Activated naive CD8-positive, alpha-beta T cell treated with anti-CD3 and anti-CD28 coated beads for 36 hours (primary cell): ENCODE measurements around the gene NASP. TPM values are rescaled to one million over a fixed set of nuclear protein-coding genes. Genes with fewer than 3 reads are reported as not detected.

Source experiments
- DNase-seq: peaks from one replicate; pipeline ENCODE4 v3.0.0; 2021
- H3K27ac Mint-ChIP-seq: one replicate; pipeline ENCODE4 v1.8.0; 2022; ENCODE audit warnings: mild to moderate bottlenecking, moderate library complexity, mixed read lengths
- H3K27me3 Mint-ChIP-seq: one replicate; pipeline ENCODE4 v1.8.0; 2022; ENCODE audit warnings: mild to moderate bottlenecking, mixed read lengths
- H3K36me3 Mint-ChIP-seq: one replicate; pipeline ENCODE4 v1.8.0; 2021; ENCODE audit warnings: mild to moderate bottlenecking, mixed read lengths
- H3K4me1 Mint-ChIP-seq: one replicate; pipeline ENCODE4 v1.8.0; 2021; ENCODE audit warnings: mixed read lengths
- H3K4me3 Mint-ChIP-seq: one replicate; pipeline ENCODE4 v1.8.0; 2022; ENCODE audit warnings: mild to moderate bottlenecking, moderate library complexity, mixed read lengths
- H3K9me3 Mint-ChIP-seq: one replicate; pipeline ENCODE4 v1.8.0; 2022; ENCODE audit warnings: mixed read lengths
- total RNA-seq, 2 experiments: library from RNA; stranded (reverse); gene quantifications; one replicate each; pipeline ENCODE4 v1.2.3, GENCODE V29; 2021

NASP gene, protein sequence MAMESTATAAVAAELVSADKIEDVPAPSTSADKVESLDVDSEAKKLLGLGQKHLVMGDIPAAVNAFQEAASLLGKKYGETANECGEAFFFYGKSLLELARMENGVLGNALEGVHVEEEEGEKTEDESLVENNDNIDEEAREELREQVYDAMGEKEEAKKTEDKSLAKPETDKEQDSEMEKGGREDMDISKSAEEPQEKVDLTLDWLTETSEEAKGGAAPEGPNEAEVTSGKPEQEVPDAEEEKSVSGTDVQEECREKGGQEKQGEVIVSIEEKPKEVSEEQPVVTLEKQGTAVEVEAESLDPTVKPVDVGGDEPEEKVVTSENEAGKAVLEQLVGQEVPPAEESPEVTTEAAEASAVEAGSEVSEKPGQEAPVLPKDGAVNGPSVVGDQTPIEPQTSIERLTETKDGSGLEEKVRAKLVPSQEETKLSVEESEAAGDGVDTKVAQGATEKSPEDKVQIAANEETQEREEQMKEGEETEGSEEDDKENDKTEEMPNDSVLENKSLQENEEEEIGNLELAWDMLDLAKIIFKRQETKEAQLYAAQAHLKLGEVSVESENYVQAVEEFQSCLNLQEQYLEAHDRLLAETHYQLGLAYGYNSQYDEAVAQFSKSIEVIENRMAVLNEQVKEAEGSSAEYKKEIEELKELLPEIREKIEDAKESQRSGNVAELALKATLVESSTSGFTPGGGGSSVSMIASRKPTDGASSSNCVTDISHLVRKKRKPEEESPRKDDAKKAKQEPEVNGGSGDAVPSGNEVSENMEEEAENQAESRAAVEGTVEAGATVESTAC
- 100 to 1,000 TPM; 274 to 278 TPM for total RNA-seq

DNA sequence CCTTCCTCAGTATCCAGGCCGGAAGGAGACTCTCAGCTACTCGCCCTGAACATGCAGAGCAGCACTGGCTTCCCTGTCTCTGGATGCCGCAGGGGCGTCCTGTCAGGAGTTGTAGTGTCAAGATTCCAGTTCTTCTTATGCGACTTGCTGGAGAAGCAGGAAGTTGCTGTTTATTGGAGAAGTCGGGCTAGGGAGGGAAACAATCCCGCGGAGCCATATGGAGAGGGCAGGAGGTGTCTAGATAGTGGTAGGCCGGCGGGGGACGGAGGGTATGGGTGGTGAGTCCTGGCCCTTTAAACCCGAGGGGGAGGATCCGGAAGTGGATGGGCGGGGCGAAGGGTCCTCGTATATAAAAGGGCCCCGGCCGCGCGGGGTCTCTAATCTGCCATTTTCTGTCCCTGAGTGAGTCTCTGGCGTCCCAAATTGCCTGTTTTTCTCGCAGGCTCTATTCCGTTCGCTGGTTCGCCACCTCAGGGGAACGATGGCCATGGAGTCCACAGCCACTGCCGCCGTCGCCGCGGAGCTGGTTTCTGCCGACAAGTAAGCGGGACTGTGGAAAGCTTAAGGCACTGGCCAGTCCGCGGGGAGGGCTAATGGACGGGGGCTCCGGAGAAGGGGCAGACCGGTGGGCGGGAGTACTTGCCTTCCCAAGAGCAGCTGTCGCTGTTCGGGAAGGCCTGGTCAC lies at the start of gene NASP:
TSS of gene NASP (plus strand) at position 376 of the 685 bp plus-strand sequence. CDS start at position 482, 106 bp downstream.
- peaks cover 25% of the 10 kb centered on the region for H3K36me3 Mint-ChIP-seq
- peak; percentile 89 for DNase-seq
- peak within 1 kb of the TSS; percentile 99 for H3K4me3 Mint-ChIP-seq
- peaks cover 25% of the 10 kb centered on the region for H3K4me1 Mint-ChIP-seq
- H3K27me3 Mint-ChIP-seq, result no peaks in the 10 kb centered on the region
- no peaks in the 10 kb centered on the region for H3K9me3 Mint-ChIP-seq
- H3K27ac Mint-ChIP-seq, result peak within 1 kb of the TSS; percentile 100

DNA sequence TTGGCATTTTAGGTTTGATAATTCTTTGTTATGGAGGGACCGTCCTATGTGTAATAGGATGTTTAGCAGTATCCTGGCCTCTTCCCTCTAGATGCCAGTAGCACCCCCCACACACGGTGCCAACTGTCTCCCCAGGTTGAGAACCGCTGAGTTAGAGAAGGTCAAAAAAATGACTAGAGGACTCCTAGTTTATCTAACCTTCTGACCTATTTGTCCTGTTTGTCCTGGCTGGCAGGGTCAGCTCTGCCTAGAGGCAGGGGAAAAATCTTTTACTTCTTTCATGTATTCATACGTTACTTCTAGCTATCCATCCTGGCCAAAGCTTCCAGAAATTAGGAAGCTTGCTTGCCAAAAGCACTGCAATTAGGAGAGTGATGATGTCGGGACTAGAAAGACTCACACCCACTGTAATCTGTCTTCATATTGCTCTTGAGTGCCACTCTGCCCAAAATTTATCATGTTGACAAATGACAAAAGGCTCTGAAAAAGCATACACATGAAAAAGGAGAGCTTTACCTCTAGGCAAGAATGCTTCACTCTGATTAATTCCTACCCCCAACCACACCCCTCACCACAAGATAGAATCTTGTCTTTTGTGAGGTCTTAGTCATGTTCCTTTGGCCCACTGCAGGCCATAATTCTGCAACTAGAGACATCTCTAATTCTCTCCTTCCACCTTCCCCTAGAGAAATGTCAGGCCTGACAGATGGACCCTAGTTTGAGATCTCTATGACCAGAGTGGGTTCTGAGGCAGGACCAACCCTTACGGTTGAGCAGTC lies 47.7 kb upstream of the NASP start:
- no peak overlapping the region for H3K27ac Mint-ChIP-seq
- peaks cover 9% of the 10 kb centered on the region for H3K4me1 Mint-ChIP-seq
- peaks cover 3% of the 10 kb centered on the region for H3K27me3 Mint-ChIP-seq
- no peaks in the 10 kb centered on the region for H3K9me3 Mint-ChIP-seq
- no peak overlapping the region for H3K4me3 Mint-ChIP-seq
- H3K36me3 Mint-ChIP-seq, result no peaks in the 10 kb centered on the region
- DNase-seq, result no peak

DNA sequence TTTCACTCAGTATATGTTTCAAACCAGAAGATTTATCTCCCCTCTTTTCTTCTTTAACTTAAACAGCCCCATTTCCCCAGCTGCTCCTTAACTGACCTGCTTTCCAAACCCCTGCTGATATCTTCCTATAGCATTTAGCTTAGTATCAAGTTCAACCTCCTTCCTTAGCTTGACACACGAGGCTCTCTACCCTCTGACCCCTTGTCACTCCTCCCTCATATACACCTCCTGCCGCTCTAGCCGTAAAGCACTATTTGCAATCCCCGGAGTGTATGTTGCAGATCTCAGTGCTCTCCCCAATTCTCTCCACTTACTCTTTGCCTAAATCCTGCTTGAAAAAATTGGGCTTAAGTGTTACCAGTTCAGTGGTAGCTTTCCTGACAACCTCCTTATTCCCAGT lies 47.0 kb upstream of the NASP start:
- peaks cover 3% of the 10 kb centered on the region for H3K27me3 Mint-ChIP-seq

DNA sequence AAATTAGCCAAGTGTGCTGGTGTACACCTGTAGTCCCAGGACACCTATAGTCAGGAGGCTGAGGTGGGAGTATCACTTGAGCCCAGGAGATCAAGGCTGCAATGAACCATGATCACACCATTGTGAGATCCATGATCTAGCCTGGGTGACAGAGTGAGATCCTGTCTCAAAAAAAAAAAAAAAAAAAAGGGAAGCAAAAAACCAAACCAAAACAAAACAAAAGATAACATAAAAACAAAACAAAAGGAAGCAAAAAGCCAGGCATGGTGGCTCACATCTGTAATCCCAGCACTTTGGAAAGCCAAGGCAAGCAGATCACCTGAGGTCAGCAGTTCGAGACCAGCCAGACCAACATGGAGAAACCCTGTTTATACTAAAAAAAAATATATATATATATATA lies 42.6 kb upstream of the NASP start:
- no peak overlapping the region for H3K27ac Mint-ChIP-seq
- no peak for DNase-seq
- H3K36me3 Mint-ChIP-seq, result no peaks in the 10 kb centered on the region

More for the DNA sequence above, 47.0 kb upstream of the NASP start:
- Mint-ChIP-seq H3K4me1 (peaks cover 9% of the 10 kb centered on the region), H3K27ac (no peak overlapping the region), H3K36me3 (no peaks in the 10 kb centered on the region), H3K9me3 (no peaks in the 10 kb centered on the region), H3K4me3 (no peak overlapping the region)
- no peak for DNase-seq

DNA sequence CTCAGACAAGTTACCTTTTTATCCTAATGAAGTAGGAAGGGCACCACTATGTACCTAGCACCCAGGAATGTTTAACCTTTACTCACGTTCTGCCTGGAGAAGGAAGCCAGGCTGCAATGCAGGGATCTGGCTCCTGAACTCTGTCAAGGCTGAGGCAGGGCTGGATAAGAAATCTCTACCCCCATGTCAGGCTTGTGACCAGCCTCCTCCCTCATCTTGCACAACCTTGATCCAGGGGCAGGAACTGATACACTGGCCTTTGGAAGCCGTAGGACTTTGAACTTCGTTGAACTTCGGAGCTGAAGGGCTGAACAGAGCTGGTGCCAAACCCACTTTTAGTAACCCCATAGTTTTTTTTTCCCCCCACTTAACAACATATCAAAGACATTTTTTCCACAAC lies 41.2 kb upstream of the NASP start:
- Mint-ChIP-seq H3K36me3 (no peaks in the 10 kb centered on the region), H3K9me3 (no peaks in the 10 kb centered on the region), H3K4me3 (no peak overlapping the region), H3K27me3 (peaks cover 3% of the 10 kb centered on the region), H3K4me1 (peaks cover 34% of the 10 kb centered on the region), H3K27ac (no peak overlapping the region)
- DNase-seq, result no peak

More for the DNA sequence above, 42.6 kb upstream of the NASP start:
- Mint-ChIP-seq H3K9me3 (no peaks in the 10 kb centered on the region), H3K27me3 (peaks cover 3% of the 10 kb centered on the region), H3K4me1 (peaks cover 41% of the 10 kb centered on the region), H3K4me3 (no peak overlapping the region)

DNA sequence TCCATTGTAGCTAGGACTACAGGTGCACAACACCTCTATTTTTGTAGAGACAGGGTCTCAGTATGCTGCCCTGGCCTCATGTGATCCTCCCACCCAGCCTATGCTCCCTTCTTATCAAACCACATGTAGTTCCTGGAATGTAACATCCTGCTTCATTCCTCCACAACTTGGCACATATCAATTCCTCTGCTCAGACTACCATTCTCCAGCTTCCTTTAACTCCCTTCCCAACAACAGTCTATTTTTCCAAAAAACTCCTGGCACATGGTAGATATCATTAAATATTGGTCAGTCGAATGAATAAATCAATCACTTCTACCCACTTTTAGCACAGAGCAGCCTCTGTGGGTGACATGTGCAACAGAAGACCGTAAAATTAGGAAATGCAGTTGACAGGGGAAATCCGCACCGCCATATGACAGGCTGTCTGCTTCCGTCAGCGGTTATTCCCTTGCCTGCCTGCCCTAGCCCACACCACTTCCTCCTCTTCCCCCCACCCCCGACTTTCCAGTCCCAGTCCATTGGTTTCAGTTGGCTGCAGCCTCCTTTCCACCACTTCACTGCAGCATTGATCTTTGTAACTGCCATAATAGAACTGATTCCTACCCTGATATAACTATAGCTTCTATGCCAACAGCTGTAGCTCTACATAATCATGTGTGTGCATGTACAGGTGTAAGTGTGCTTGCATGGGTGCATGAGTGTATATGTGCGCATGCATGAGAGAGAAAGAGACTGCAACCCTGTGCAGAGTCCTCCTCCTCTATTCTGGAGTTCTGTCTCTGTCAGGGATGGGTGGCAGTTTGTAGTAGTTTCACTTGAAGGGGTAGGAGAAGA lies 40.0 kb upstream of the NASP start:
- DNase-seq, result peak; percentile 76
- Mint-ChIP-seq H3K4me1 (peaks cover 34% of the 10 kb centered on the region), H3K27me3 (no peaks in the 10 kb centered on the region), H3K36me3 (no peaks in the 10 kb centered on the region), H3K9me3 (no peaks in the 10 kb centered on the region), H3K27ac (peak overlapping the region; percentile 83), H3K4me3 (peak overlapping the region; percentile 40)

DNA sequence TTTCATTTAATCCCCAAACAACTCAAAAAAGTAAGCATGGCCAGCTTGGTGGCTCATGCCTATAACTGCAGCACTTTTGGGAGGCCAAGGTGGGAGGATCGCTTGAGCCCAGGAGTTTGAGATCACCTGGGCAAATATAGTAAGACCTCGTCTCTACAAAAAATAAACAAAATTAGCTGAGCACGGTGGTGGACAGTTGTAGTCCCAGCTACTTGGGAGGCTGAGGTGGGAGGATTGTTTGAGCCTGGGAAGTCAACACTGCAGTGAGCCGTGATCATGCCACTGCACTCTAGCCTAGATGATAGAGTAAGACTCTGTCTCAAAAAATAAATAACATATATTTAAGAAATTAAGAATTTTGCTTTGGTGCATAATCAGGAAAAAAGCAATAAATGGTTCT lies 39.3 kb upstream of the NASP start:
- no peaks in the 10 kb centered on the region for H3K36me3 Mint-ChIP-seq
- H3K9me3 Mint-ChIP-seq, result no peaks in the 10 kb centered on the region
- H3K27ac Mint-ChIP-seq, result peak overlapping the region; percentile 54
- H3K27me3 Mint-ChIP-seq, result no peaks in the 10 kb centered on the region
- H3K4me3 Mint-ChIP-seq, result no peak overlapping the region
- H3K4me1 Mint-ChIP-seq, result peaks cover 34% of the 10 kb centered on the region
- no peak for DNase-seq

DNA sequence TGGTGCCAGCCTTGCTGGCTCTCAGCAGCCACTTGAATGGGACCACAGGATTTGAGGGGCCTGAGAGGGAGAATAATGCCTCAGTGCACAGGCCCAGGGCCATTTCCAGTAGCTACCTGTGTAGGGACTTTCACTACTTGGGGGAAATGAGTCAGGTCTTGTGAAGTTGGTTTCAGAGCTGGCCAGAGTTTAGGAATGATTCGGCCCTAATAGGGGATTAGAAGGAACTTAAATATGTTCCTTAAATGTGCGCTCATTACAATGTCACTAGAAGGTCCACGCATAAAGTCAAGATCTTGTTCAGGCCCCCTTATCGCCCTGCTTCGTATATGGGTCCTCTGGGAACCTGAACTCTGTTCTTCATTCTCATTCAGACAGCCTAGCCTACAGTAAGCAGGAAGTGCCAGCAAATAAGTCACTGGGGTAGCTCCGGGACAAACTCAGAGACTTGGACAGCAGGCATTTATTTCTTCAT lies 38.8 kb upstream of the NASP start:
- no peaks in the 10 kb centered on the region for H3K9me3 Mint-ChIP-seq

DNA sequence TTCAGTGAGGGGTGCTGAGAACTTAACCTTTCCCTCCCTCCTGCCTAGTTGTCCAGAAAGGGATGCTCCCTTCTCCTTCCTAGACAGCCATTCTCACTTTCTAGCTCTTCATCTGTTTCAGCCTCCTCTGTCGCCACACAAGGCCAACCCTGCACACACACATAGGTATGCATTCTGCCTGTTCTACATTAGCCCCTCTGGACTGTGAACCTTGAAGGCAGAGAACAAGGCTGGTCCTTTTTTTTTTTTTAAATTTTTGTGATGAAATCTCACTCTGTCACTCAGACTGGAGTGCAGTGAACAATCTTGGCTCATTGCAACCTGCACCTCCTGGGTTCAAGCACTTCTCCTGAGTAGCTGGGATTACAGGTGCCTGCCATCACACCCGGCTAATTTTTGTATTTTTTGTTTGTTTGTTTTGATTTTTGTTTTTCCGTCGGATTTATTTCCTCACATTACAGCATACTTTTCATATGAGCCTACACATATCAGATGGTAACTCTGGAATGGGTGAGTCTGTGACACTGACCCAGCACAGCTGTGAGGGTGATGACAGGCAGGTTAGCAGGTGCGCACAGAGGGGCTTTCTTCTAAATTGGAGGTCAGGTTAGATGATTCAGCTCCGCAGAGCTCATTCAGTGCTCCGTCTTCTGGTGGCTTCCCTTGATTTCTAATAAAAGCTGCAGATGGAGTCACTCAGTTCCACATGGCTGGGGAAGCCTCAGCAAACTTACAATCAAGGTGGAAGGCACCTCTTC lies 38.1 kb upstream of the NASP start:
- no peaks in the 10 kb centered on the region for H3K9me3 Mint-ChIP-seq
- H3K4me1 Mint-ChIP-seq, result peaks cover 37% of the 10 kb centered on the region
- no peaks in the 10 kb centered on the region for H3K36me3 Mint-ChIP-seq
- H3K27me3 Mint-ChIP-seq, result no peaks in the 10 kb centered on the region
- DNase-seq, result no peak
- H3K27ac Mint-ChIP-seq, result no peak overlapping the region
- no peak overlapping the region for H3K4me3 Mint-ChIP-seq

More for the DNA sequence above, 38.8 kb upstream of the NASP start:
- no peak overlapping the region for H3K4me3 Mint-ChIP-seq
- H3K27me3 Mint-ChIP-seq, result no peaks in the 10 kb centered on the region
- no peak overlapping the region for H3K27ac Mint-ChIP-seq
- peak; percentile 30 for DNase-seq
- peaks cover 34% of the 10 kb centered on the region for H3K4me1 Mint-ChIP-seq
- no peaks in the 10 kb centered on the region for H3K36me3 Mint-ChIP-seq

DNA sequence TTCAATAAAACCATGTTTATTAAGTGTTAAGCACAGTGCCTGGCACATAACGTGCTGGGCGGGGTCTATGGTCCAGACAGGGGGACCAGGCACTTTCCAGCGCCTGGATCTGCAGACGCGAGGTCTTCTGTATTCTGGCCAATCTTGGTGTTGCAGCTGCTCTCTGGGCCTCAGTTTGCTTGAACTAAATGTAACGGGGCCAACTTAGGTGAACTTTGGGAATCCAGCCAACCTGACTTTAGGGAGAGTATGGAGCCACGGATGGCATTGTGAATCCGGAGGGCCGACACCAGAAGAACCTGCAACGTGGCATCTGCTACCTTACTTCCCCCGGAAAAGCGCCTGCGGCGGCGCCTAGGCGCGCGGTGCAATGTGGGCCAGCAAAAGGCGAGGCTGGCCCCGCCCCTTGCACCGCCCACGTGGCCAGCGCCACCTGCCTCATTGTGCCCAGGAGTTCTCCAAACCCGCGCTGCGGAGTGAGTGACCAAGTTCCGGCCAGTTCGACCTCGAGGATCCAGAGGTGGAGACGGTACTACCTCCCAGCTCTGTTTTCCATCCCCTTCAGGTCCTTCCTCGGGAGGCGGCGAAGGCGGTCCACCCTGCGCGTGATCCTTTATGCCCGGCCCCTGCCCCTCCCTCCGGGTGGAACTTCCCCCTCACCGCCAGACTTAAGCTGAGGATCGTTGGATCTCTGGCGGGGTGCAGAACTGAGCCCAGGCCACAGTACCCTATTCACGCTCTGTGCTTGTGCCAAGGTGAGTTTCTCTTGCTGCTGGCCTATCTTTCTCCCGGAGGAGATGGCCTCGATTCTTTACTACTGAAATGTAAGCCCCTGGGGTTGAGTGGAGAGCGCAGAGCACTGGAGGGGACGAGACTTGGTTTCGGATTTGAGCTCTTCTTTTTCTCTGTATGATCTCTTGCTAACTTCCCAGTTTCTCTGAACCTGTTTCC lies 33.2 kb upstream of the NASP start, which contains the start of gene AKR1A1:
TSS of gene AKR1A1 (plus strand) at position 426 of the 951 bp plus-strand sequence. CDS start 10,969 bp downstream, outside the sequence.
- Mint-ChIP-seq H3K36me3 (peaks cover 7% of the 10 kb centered on the region), H3K27me3 (no peaks in the 10 kb centered on the region), H3K9me3 (no peaks in the 10 kb centered on the region), H3K4me1 (peaks cover 18% of the 10 kb centered on the region), H3K4me3 (peak within 1 kb of the TSS; percentile 95), H3K27ac (peak within 1 kb of the TSS; percentile 95)
- DNase-seq, result peak; percentile 92

DNA sequence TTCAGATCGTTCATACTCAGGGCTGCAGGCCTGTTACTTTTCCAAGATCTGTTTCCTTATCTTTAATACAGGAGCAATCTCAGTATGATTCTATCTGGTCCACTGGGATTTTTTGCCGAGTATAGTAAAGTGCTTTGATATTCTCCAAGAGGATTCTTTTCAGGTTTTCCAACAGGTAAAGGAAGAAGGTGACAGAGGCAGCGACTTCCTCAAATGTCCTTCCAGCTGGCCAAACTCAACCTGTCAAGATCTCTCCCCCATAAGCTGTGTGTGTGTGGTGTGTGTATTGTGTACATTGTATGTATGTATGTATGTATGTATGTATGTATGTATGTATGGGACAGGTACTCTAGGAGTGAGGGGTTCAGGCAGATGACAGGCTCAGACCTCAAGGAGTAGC lies 32.2 kb upstream of the NASP start:
- Mint-ChIP-seq H3K36me3 (peaks cover 13% of the 10 kb centered on the region), H3K9me3 (no peaks in the 10 kb centered on the region), H3K27me3 (no peaks in the 10 kb centered on the region), H3K27ac (peak overlapping the region; percentile 95), H3K4me1 (peaks cover 14% of the 10 kb centered on the region), H3K4me3 (peak overlapping the region; percentile 95)
- no peak for DNase-seq

DNA sequence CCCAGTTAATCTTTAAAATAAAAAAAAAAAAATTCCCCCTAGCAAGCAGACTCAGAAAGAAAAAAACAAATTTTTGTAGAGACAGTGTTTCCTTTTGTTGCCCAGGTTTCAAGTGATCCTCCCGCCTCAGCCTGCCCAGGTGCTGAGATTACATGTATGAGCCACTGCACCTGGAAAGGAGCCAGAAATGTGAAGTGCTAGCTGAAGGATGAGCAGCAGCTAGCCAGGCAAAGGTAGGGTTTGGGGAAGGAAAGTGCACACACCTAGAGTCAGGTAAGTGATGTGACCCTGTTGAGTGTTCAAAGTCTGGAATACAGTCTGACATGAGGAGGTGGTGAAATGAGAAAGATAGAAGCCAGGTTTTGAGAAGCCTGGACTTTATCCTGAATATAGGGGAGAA lies 31.5 kb upstream of the NASP start:
- H3K4me3 Mint-ChIP-seq, result peak overlapping the region; percentile 57
- H3K27me3 Mint-ChIP-seq, result no peaks in the 10 kb centered on the region
- DNase-seq, result no peak
- no peak overlapping the region for H3K27ac Mint-ChIP-seq
- peaks cover 15% of the 10 kb centered on the region for H3K4me1 Mint-ChIP-seq
- H3K9me3 Mint-ChIP-seq, result no peaks in the 10 kb centered on the region
- H3K36me3 Mint-ChIP-seq, result peaks cover 13% of the 10 kb centered on the region
